ENCODE data around the gene NUP205. TPM values are rescaled to one million over a fixed set of nuclear protein-coding genes. Genes with fewer than 3 reads are reported as not detected.

The NUP205 gene
- total and polyA plus RNA-seq, 2 experiments from 2014 or later, result 15.2 to 44.6 TPM

DNA sequence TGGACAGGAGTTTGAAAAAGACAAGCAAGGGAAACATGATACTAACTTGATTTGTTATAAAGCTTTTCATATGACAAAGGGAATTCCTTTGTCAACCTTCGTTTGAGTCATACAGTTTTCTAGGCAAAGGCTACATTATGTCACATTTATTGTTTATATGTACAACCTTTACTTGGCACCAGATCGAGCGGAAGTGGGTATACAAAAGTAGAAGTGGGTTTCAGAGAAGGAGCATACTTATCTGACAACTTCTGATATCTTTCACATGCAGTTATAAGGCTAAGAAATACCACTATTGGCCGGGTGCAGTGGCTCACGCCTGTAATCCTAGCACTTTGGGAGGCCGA is 115.6 kb downstream of the NUP205 start:
- no peak overlapping the region for H3K4me2 ChIP-seq
- H3K36me3 ChIP-seq (replicated peaks; ENCODE audit: insufficient read depth, low read depth), result no peaks in the 10 kb centered on the region
- H3K27ac ChIP-seq, result peak overlapping the region; percentile 3
- no peaks in the 10 kb centered on the region for H3K27me3 ChIP-seq
- WGBS (ENCODE audit: low lambda C conversion rate, missing lambda C conversion rate), result 72% methylated on average over 6 of the region's 6 CpGs
- H3K79me2 ChIP-seq, result peaks cover 60% of the 10 kb centered on the region
- peaks cover 5% of the 10 kb centered on the region for H4K20me1 ChIP-seq (ENCODE audit: insufficient read depth, poor library complexity, severe bottlenecking)
- DNase-seq (ENCODE audit: low spot score), result no peak
- no peaks in the 10 kb centered on the region for H3K9me3 ChIP-seq (ENCODE audit: low read depth)
- TF ChIP-seq, protein P1, sequence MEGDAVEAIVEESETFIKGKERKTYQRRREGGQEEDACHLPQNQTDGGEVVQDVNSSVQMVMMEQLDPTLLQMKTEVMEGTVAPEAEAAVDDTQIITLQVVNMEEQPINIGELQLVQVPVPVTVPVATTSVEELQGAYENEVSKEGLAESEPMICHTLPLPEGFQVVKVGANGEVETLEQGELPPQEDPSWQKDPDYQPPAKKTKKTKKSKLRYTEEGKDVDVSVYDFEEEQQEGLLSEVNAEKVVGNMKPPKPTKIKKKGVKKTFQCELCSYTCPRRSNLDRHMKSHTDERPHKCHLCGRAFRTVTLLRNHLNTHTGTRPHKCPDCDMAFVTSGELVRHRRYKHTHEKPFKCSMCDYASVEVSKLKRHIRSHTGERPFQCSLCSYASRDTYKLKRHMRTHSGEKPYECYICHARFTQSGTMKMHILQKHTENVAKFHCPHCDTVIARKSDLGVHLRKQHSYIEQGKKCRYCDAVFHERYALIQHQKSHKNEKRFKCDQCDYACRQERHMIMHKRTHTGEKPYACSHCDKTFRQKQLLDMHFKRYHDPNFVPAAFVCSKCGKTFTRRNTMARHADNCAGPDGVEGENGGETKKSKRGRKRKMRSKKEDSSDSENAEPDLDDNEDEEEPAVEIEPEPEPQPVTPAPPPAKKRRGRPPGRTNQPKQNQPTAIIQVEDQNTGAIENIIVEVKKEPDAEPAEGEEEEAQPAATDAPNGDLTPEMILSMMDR (IDR thresholded peaks at IDR 0.05; ENCODE audit: poor library complexity), result no peak
- TF ChIP-seq EZH2phosphoT487 (IDR thresholded peaks at IDR 0.05; ENCODE audit: low read depth, severe bottlenecking, unreplicated experiment) (no peak), EZH2 (IDR thresholded peaks at IDR 0.05; ENCODE audit: borderline replicate concordance) (no peak)
- no peak overlapping the region for H3K4me3 ChIP-seq
- no peaks in the 10 kb centered on the region for H3K9me2 ChIP-seq (replicated peaks; ENCODE audit: insufficient read depth)
- no peaks in the 10 kb centered on the region for H3K4me1 ChIP-seq (ENCODE audit: insufficient read depth)
- H2AFZ ChIP-seq, result no peak overlapping the region

DNA sequence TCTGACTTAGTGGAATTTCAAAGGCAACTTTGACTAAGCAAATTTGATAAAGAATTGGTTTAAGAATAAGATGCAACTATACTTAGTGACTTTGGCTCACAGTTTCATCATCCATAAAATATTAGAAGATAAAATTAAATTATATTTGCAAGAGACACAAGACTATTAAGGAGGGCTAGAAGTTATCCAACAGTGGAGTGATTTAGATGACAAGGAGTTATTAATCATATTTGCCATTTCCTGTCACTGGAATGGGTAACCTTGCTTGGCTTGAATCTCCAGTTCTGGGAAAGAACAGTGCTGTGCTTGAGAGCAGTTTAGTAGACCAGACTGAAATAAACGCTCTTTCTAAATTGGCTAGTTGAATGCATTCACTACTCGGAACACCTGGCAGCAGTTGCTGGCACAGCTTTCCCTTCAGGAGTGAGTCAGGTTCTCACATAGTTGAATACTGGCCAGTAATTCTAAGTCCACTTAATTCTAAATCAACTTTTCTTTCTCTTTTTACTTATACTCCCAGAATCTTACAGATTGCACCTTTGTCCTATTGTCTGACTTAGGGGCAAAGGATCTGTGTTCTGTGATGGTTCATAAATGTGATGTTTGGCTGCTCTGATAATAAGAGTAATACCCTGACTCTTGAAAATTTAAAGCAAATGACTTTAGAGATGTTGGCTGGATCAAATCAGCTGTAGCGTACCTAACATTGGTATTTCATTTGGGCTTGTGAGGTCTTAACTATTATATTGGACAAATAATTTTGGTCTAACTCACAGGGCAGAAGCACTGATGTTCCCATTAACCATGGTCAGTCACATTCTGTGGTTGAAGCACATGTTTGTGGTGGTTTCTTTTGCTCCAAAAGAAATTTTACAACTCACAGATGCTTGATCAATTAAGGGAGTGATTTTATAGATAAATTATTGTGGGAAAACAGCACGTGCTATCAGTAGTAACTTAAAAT is 121.2 kb downstream of the NUP205 start:
- WGBS (ENCODE audit: low lambda C conversion rate, missing lambda C conversion rate), result 84% methylated on average over 4 of the region's 4 CpGs
- TF ChIP-seq EZH2 (IDR thresholded peaks at IDR 0.05; ENCODE audit: borderline replicate concordance) (no peak), EZH2phosphoT487 (IDR thresholded peaks at IDR 0.05; ENCODE audit: low read depth, severe bottlenecking, unreplicated experiment) (no peak)
- TF ChIP-seq, protein P1 (IDR thresholded peaks at IDR 0.05; ENCODE audit: poor library complexity), result no peak
- peaks cover 17% of the 10 kb centered on the region for H3K79me2 ChIP-seq
- H3K4me2 ChIP-seq, result no peak overlapping the region
- no peak overlapping the region for H2AFZ ChIP-seq
- no peak for DNase-seq (ENCODE audit: low spot score)
- no peaks in the 10 kb centered on the region for H3K4me1 ChIP-seq (ENCODE audit: insufficient read depth)
- H4K20me1 ChIP-seq (ENCODE audit: insufficient read depth, poor library complexity, severe bottlenecking), result no peaks in the 10 kb centered on the region
- H3K27me3 ChIP-seq, result no peaks in the 10 kb centered on the region
- no peak overlapping the region for H3K4me3 ChIP-seq
- no peaks in the 10 kb centered on the region for H3K9me3 ChIP-seq (ENCODE audit: low read depth)
- no peaks in the 10 kb centered on the region for H3K36me3 ChIP-seq (replicated peaks; ENCODE audit: insufficient read depth, low read depth)
- H3K9me2 ChIP-seq (replicated peaks; ENCODE audit: insufficient read depth), result no peaks in the 10 kb centered on the region
- no peak overlapping the region for H3K27ac ChIP-seq

DNA sequence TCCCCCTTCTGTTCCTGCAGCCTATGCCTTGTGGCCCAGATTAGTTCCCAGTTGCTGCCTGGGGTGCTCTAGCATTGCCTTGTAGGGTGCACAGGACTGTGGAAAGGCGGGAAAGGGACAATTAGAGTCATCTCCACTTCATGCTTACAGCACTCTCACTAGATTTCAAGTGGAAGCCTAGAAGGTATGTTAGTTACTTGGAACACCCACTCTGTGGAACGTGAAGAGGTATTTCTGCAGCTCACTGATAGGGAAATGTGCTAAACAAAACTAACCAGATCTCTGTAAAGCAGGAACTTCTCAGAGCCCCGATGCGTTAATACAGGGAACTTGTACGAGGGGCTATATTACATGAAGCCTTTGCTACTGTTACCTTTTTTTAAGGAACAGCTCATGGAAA is 124.0 kb downstream of the NUP205 start:
- H2AFZ ChIP-seq, result no peak overlapping the region
- H3K9me2 ChIP-seq (replicated peaks; ENCODE audit: insufficient read depth), result no peaks in the 10 kb centered on the region
- no peaks in the 10 kb centered on the region for H3K9me3 ChIP-seq (ENCODE audit: low read depth)
- H3K27ac ChIP-seq, result no peak overlapping the region
- no peak overlapping the region for H3K4me2 ChIP-seq
- no peak overlapping the region for H3K4me3 ChIP-seq
- no peaks in the 10 kb centered on the region for H3K27me3 ChIP-seq
- WGBS (ENCODE audit: low lambda C conversion rate, missing lambda C conversion rate), result 76% methylated on average over 5 of the region's 5 CpGs
- no peak for DNase-seq (ENCODE audit: low spot score)
- no peaks in the 10 kb centered on the region for H3K36me3 ChIP-seq (replicated peaks; ENCODE audit: insufficient read depth, low read depth)
- TF ChIP-seq EZH2 (IDR thresholded peaks at IDR 0.05; ENCODE audit: borderline replicate concordance), result no peak
- TF ChIP-seq, protein P1 (IDR thresholded peaks at IDR 0.05; ENCODE audit: poor library complexity), result no peak
- peaks cover 7% of the 10 kb centered on the region for H3K79me2 ChIP-seq
- no peaks in the 10 kb centered on the region for H3K4me1 ChIP-seq (ENCODE audit: insufficient read depth)
- no peaks in the 10 kb centered on the region for H4K20me1 ChIP-seq (ENCODE audit: insufficient read depth, poor library complexity, severe bottlenecking)

Measured in hepatocyte (in vitro differentiated cells).